ENCODE data around the gene TIMELESS. TPM values are rescaled to one million over a fixed set of nuclear protein-coding genes. Genes with fewer than 3 reads are reported as not detected.

The TIMELESS gene
- total and polyA plus RNA-seq, 10 of the 15 experiments (the other 5 are each of a cell fraction or from before 2014, with no cell fraction given): 5.8 to 57.8 (median 31.8) TPM

DNA sequence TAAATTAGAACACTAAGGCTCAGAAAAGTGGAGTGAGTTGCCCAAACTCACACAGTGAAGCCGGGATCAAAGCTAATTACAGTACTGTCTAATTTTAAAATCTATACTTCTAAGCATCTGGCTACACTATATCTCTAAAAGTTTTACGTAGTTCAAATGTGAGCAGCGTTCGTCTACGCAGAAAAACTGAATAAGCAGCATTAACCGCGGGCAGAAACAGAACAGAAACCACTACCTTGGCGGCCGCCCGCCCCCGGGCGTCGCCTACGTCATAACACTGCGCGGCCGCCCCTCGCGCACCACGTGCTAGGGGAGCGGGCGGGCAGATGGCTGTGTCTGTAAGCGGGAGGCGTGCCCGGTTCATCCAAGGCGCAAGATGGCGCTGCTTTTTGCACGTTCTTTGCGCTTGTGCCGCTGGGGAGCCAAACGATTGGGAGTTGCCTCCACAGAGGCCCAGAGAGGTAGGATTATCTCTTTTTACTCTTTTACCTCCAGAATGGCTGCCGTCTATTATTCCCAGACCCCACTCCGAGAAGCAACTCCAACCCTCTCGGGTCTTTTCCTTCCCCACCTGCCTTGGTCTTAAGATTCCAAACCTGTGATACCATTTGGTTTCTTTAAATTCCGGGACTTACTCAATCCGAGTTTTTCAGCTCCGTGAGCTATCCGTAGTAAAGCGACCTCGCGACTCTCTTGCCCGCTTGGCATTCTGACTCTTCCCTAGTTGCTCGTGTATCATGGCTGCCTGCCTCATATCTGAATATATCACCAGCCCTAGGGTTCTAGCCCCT is 19.2 kb upstream of the TIMELESS start, which contains the start of gene SPRYD4 (continued):
- TF ChIP-seq, protein P1, sequence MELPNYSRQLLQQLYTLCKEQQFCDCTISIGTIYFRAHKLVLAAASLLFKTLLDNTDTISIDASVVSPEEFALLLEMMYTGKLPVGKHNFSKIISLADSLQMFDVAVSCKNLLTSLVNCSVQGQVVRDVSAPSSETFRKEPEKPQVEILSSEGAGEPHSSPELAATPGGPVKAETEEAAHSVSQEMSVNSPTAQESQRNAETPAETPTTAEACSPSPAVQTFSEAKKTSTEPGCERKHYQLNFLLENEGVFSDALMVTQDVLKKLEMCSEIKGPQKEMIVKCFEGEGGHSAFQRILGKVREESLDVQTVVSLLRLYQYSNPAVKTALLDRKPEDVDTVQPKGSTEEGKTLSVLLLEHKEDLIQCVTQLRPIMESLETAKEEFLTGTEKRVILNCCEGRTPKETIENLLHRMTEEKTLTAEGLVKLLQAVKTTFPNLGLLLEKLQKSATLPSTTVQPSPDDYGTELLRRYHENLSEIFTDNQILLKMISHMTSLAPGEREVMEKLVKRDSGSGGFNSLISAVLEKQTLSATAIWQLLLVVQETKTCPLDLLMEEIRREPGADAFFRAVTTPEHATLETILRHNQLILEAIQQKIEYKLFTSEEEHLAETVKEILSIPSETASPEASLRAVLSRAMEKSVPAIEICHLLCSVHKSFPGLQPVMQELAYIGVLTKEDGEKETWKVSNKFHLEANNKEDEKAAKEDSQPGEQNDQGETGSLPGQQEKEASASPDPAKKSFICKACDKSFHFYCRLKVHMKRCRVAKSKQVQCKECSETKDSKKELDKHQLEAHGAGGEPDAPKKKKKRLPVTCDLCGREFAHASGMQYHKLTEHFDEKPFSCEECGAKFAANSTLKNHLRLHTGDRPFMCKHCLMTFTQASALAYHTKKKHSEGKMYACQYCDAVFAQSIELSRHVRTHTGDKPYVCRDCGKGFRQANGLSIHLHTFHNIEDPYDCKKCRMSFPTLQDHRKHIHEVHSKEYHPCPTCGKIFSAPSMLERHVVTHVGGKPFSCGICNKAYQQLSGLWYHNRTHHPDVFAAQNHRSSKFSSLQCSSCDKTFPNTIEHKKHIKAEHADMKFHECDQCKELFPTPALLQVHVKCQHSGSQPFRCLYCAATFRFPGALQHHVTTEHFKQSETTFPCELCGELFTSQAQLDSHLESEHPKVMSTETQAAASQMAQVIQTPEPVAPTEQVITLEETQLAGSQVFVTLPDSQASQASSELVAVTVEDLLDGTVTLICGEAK (IDR thresholded peaks at IDR 0.05; ENCODE audit: borderline replicate concordance): no peak; the same call in 1 of the 2 replicates
- TF ChIP-seq, protein P2, sequence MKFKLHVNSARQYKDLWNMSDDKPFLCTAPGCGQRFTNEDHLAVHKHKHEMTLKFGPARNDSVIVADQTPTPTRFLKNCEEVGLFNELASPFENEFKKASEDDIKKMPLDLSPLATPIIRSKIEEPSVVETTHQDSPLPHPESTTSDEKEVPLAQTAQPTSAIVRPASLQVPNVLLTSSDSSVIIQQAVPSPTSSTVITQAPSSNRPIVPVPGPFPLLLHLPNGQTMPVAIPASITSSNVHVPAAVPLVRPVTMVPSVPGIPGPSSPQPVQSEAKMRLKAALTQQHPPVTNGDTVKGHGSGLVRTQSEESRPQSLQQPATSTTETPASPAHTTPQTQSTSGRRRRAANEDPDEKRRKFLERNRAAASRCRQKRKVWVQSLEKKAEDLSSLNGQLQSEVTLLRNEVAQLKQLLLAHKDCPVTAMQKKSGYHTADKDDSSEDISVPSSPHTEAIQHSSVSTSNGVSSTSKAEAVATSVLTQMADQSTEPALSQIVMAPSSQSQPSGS (IDR thresholded peaks at IDR 0.05; ENCODE audit: low read length): peak; percentile 25; the same call in 1 of the 2 replicates
- TF ChIP-seq ZNF622 (IDR thresholded peaks at IDR 0.05) (no peak), DPF2 (IDR thresholded peaks at IDR 0.05) (peak; percentile 60), FOXM1 (IDR thresholded peaks at IDR 0.05; ENCODE audit: low read depth, low read length) (peak; percentile 27; the same call in 1 of the 2 replicates), HDAC6 (IDR thresholded peaks at IDR 0.05; ENCODE audit: unreplicated experiment) (no peak), IRF4 (IDR thresholded peaks at IDR 0.05; ENCODE audit: low read depth, low read length) (peak; percentile 78), STAT3 (IDR thresholded peaks at IDR 0.05; ENCODE audit: low read depth, low read length) (no peak)
- TF ChIP-seq, protein P3, sequence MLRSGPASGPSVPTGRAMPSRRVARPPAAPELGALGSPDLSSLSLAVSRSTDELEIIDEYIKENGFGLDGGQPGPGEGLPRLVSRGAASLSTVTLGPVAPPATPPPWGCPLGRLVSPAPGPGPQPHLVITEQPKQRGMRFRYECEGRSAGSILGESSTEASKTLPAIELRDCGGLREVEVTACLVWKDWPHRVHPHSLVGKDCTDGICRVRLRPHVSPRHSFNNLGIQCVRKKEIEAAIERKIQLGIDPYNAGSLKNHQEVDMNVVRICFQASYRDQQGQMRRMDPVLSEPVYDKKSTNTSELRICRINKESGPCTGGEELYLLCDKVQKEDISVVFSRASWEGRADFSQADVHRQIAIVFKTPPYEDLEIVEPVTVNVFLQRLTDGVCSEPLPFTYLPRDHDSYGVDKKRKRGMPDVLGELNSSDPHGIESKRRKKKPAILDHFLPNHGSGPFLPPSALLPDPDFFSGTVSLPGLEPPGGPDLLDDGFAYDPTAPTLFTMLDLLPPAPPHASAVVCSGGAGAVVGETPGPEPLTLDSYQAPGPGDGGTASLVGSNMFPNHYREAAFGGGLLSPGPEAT (IDR thresholded peaks at IDR 0.05; ENCODE audit: low read depth): peak; percentile 95
- TF ChIP-seq, protein P4, sequence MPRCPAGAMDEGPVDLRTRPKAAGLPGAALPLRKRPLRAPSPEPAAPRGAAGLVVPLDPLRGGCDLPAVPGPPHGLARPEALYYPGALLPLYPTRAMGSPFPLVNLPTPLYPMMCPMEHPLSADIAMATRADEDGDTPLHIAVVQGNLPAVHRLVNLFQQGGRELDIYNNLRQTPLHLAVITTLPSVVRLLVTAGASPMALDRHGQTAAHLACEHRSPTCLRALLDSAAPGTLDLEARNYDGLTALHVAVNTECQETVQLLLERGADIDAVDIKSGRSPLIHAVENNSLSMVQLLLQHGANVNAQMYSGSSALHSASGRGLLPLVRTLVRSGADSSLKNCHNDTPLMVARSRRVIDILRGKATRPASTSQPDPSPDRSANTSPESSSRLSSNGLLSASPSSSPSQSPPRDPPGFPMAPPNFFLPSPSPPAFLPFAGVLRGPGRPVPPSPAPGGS (IDR thresholded peaks at IDR 0.05; ENCODE audit: borderline replicate concordance, insufficient read depth, low read depth, low read length, poor library complexity, severe bottlenecking): no peak
- TF ChIP-seq, protein P5, sequence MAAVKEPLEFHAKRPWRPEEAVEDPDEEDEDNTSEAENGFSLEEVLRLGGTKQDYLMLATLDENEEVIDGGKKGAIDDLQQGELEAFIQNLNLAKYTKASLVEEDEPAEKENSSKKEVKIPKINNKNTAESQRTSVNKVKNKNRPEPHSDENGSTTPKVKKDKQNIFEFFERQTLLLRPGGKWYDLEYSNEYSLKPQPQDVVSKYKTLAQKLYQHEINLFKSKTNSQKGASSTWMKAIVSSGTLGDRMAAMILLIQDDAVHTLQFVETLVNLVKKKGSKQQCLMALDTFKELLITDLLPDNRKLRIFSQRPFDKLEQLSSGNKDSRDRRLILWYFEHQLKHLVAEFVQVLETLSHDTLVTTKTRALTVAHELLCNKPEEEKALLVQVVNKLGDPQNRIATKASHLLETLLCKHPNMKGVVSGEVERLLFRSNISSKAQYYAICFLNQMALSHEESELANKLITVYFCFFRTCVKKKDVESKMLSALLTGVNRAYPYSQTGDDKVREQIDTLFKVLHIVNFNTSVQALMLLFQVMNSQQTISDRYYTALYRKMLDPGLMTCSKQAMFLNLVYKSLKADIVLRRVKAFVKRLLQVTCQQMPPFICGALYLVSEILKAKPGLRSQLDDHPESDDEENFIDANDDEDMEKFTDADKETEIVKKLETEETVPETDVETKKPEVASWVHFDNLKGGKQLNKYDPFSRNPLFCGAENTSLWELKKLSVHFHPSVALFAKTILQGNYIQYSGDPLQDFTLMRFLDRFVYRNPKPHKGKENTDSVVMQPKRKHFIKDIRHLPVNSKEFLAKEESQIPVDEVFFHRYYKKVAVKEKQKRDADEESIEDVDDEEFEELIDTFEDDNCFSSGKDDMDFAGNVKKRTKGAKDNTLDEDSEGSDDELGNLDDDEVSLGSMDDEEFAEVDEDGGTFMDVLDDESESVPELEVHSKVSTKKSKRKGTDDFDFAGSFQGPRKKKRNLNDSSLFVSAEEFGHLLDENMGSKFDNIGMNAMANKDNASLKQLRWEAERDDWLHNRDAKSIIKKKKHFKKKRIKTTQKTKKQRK (IDR thresholded peaks at IDR 0.05; ENCODE audit: low read depth, low read length): no peak
- TF ChIP-seq, protein P6, sequence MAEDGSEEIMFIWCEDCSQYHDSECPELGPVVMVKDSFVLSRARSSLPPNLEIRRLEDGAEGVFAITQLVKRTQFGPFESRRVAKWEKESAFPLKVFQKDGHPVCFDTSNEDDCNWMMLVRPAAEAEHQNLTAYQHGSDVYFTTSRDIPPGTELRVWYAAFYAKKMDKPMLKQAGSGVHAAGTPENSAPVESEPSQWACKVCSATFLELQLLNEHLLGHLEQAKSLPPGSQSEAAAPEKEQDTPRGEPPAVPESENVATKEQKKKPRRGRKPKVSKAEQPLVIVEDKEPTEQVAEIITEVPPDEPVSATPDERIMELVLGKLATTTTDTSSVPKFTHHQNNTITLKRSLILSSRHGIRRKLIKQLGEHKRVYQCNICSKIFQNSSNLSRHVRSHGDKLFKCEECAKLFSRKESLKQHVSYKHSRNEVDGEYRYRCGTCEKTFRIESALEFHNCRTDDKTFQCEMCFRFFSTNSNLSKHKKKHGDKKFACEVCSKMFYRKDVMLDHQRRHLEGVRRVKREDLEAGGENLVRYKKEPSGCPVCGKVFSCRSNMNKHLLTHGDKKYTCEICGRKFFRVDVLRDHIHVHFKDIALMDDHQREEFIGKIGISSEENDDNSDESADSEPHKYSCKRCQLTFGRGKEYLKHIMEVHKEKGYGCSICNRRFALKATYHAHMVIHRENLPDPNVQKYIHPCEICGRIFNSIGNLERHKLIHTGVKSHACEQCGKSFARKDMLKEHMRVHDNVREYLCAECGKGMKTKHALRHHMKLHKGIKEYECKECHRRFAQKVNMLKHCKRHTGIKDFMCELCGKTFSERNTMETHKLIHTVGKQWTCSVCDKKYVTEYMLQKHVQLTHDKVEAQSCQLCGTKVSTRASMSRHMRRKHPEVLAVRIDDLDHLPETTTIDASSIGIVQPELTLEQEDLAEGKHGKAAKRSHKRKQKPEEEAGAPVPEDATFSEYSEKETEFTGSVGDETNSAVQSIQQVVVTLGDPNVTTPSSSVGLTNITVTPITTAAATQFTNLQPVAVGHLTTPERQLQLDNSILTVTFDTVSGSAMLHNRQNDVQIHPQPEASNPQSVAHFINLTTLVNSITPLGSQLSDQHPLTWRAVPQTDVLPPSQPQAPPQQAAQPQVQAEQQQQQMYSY (CRISPR knock-in tag; IDR thresholded peaks at IDR 0.05): no peak

All from GM12878 (cell line).